ENCODE results near the gene ZSWIM1.

GRCh38 chr20:45897692-45898091 is 16.7 kb downstream of the ZSWIM1 start:
- no peak for TF ChIP-seq CTCF (IDR thresholded peaks at IDR 0.05 in 2 of 3, conservative IDR thresholded peaks at IDR 0.05 in 1 of 3; ENCODE audit: borderline replicate concordance in 1 of 3, insufficient read depth in 1 of 3, low read depth in 2 of 3, low read length in 2 of 3)
- no peak for TF ChIP-seq EZH2phosphoT487 (IDR thresholded peaks at IDR 0.05; ENCODE audit: borderline replicate concordance)
- TF ChIP-seq JUND (IDR thresholded peaks at IDR 0.05), result no peak
- no peak for TF ChIP-seq SRF (IDR thresholded peaks at IDR 0.05; ENCODE audit: low read depth)
- no peak for TF ChIP-seq EZH2 (IDR thresholded peaks at IDR 0.05)
- no peak for TF ChIP-seq CEBPB (IDR thresholded peaks at IDR 0.05; ENCODE audit: low read depth)
- TF ChIP-seq RAD21 (IDR thresholded peaks at IDR 0.05; ENCODE audit: low read depth), result no peak
- no peak for TF ChIP-seq POLR2AphosphoS5 (IDR thresholded peaks at IDR 0.05; ENCODE audit: low read depth, low read length)

Data from HCT116 (cell line).